ENCODE measurements around the gene MBTPS1. TPM values are rescaled to one million over a fixed set of nuclear protein-coding genes. Genes with fewer than 3 reads are reported as not detected.

The MBTPS1 gene
- total and polyA plus RNA-seq, 9 of the 15 experiments (the other 6 are each of a cell fraction or from before 2014, with no cell fraction given), result 2.8 to 57.6 (median 43.8) TPM

- TF ChIP-seq DEAF1 (CRISPR knock-in tag; IDR thresholded peaks at IDR 0.05) (no peak), ZNF551 (CRISPR knock-in tag; IDR thresholded peaks at IDR 0.05) (no peak), MLX (CRISPR knock-in tag; conservative IDR thresholded peaks at IDR 0.05) (no peak; a peak in 1 of 4 replicates), RCOR1 (IDR thresholded peaks at IDR 0.05; ENCODE audit: borderline replicate concordance in 1 of 2, low read depth in 2 of 2, low read length in 2 of 2) (peak; percentile 27 to 93; a peak in 3 of 4 replicates), SMARCA5 (IDR thresholded peaks at IDR 0.05) (no peak), RFX1 (IDR thresholded peaks at IDR 0.05) (no peak), ZBED1 (IDR thresholded peaks at IDR 0.05) (peak; percentile 2; the same call in 1 of the 2 replicates), HINFP (tag; conservative IDR thresholded peaks at IDR 0.05; ENCODE audit: low read depth) (no peak), MECOM (CRISPR knock-in tag; IDR thresholded peaks at IDR 0.05) (no peak), TEAD1 (CRISPR knock-in tag; IDR thresholded peaks at IDR 0.05) (no peak; a peak in 1 of 4 replicates), ZNF23 (CRISPR knock-in tag; IDR thresholded peaks at IDR 0.05) (no peak), ZNF133 (CRISPR knock-in tag; IDR thresholded peaks at IDR 0.05) (no peak), BRF1 (IDR thresholded peaks at IDR 0.05; ENCODE audit: borderline replicate concordance, extremely low read depth, insufficient read length) (no peak), SMAD3 (CRISPR knock-in tag; conservative IDR thresholded peaks at IDR 0.05) (0 out of 2 replicates have a peak, but pooled peaks have one; percentile 28), NFE2 (IDR thresholded peaks at IDR 0.05; ENCODE audit: low read depth) (no peak), HIVEP1 (CRISPR knock-in tag; IDR thresholded peaks at IDR 0.05) (0 out of 2 replicates have a peak, but pooled peaks have one; percentile 42), MTF1 (CRISPR knock-in tag; IDR thresholded peaks at IDR 0.05; ENCODE audit: borderline replicate concordance) (no peak), ZNF511 (CRISPR knock-in tag; IDR thresholded peaks at IDR 0.05) (no peak), MAFG (tag; conservative IDR thresholded peaks at IDR 0.05) (no peak), SP2 (IDR thresholded peaks at IDR 0.05; ENCODE audit: extremely low read depth, low read depth, low read length, poor library complexity, severe bottlenecking) (no peak), THAP12 (CRISPR knock-in tag; IDR thresholded peaks at IDR 0.05) (peak; percentile 40; the same call in 1 of the 2 replicates)
Measured at GRCh38 chr16:84116720-84117493, at the start of gene MBTPS1 (continued).
